ENCODE results near the gene XRN2. TPM values are rescaled to one million over a fixed set of nuclear protein-coding genes. Genes with fewer than 3 reads are reported as not detected.

Gene XRN2
- total RNA-seq, 1 experiment from 2014 or later, result 111 TPM

Other genes starting within 250 kb of the XRN2 start
- gene LINC00237, start 197.0 kb upstream of the XRN2 start, total RNA-seq (2014; rRNA removed; shearing (Covaris generic)), result not detected in 2 replicates
- 13.2 and 32.0 TPM in 2 replicates for gene KIZ, start 177.2 kb upstream of the XRN2 start, total RNA-seq (2014; rRNA removed; shearing (Covaris generic))
- gene NKX2-4, start 94.2 kb downstream of the XRN2 start, total RNA-seq (2014; rRNA removed; shearing (Covaris generic)), result 21.4 and 23.9 TPM in 2 replicates
- gene NKX2-2, start 210.7 kb downstream of the XRN2 start, total RNA-seq (2014; rRNA removed; shearing (Covaris generic)), result 5.7 and 19.8 TPM in 2 replicates

Data from SJSA1 (cell line).